ENCODE data around the gene SPRY4. TPM values are rescaled to one million over a fixed set of nuclear protein-coding genes. Genes with fewer than 3 reads are reported as not detected.
"Not testable (repeated sequence)": the region's sequence is repeated elsewhere in the genome, so short reads cannot be mapped to it uniquely, and the experiment has no call there.

The SPRY4 gene, protein sequence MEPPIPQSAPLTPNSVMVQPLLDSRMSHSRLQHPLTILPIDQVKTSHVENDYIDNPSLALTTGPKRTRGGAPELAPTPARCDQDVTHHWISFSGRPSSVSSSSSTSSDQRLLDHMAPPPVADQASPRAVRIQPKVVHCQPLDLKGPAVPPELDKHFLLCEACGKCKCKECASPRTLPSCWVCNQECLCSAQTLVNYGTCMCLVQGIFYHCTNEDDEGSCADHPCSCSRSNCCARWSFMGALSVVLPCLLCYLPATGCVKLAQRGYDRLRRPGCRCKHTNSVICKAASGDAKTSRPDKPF
- total RNA-seq: 10 to 100 TPM in 1 of 2 donors, 1 to 10 TPM in 1; 7.5 to 11.5 TPM

- peak; percentile 92 for DNase-seq (ENCODE audit: low spot score)
- peak in 2 of 4 experiments; percentile 18 to 22 for TF ChIP-seq CTCF (IDR thresholded peaks at IDR 0.05)
- peak; percentile 98 for TF ChIP-seq POLR2AphosphoS5 (IDR thresholded peaks at IDR 0.05)
- TF ChIP-seq POLR2A (IDR thresholded peaks at IDR 0.05): peak; percentile 76
- Histone ChIP-seq H3K4me3 (peak within 1 kb of the TSS; percentile 52 to 53), H3K36me3 (no peaks in the 10 kb centered on the region), H3K9me3 (no peaks in the 10 kb centered on the region), H3K4me1 (replicated peaks) (no peaks in the 10 kb centered on the region), H3K27ac (peak within 1 kb of the TSS; percentile 75 to 77), H3K27me3 (replicated peaks; ENCODE audit: insufficient read depth) (no peaks in the 10 kb centered on the region)
- intact Hi-C loops (cut with DNase I): loop anchor here (10.0 kb wide), 1 partner anchor 220 kb away; no protein-coding TSS in a partner anchor
- under 1% methylated on average over 49 of the region's 54 CpGs for WGBS
Observed at GRCh38 chr5:142324871-142325724, at the start of gene SPRY4. Gene SPRY4, minus strand, starts transcription at chr5:142325021. Its CDS starts 9,913 bp downstream, at chr5:142315108.

DNA sequence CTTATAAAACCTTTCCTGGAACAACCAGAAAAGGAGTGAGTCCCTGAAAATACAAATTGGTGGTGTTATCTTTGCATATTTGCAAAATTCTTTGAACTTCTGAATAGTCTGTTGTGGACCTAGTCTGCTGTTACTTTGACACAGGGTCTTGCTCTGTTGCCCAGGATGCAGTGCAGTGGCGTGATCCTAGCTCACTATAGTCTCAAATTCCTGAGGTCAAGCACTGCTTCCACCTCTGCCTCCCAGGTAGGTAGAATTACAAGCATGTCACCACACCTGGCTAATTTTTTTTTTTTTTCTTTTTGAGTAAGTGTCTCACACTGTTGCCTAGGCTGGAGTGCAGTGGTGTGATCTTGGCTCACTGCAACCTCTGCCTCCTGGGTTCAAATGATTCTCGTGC lies 43.7 kb upstream of the SPRY4 start:
- H3K27ac ChIP-seq: no peak overlapping the region
- H3K27me3 ChIP-seq (replicated peaks; ENCODE audit: insufficient read depth): no peaks in the 10 kb centered on the region
- intact Hi-C loops (cut with DNase I): no loop called here
- H3K4me1 ChIP-seq (replicated peaks): no peaks in the 10 kb centered on the region
- 82% methylated on average over 2 of the region's 2 CpGs for WGBS
- H3K9me3 ChIP-seq: no peaks in the 10 kb centered on the region
- TF ChIP-seq POLR2AphosphoS5 (IDR thresholded peaks at IDR 0.05) (no peak), CTCF (IDR thresholded peaks at IDR 0.05) (no peak), POLR2A (IDR thresholded peaks at IDR 0.05) (no peak)
- no peak for DNase-seq (ENCODE audit: low spot score)
- no peak overlapping the region for H3K4me3 ChIP-seq
- H3K36me3 ChIP-seq: no peaks in the 10 kb centered on the region

DNA sequence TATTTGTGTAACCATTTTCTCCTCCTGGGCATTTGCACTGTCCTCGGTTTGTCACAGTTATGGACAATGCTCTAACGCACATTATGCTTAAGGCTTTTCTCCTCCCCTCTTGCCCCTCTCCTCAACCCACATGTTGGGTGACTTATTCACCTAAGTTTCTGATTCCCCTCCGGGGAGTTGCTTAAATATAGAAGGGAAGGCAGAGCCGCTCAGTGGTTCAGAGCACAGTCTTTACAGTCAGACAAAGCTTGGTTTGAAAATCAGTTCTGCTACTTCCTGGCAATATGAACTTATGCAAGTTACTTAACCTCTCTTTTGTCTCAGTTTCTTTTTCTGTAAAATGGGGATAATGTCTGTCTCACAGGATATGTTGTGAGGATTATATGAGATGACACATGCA lies 41.2 kb upstream of the SPRY4 start:
- H3K27me3 ChIP-seq (replicated peaks; ENCODE audit: insufficient read depth): no peaks in the 10 kb centered on the region
- 97% methylated on average over 4 of the region's 4 CpGs for WGBS

DNA sequence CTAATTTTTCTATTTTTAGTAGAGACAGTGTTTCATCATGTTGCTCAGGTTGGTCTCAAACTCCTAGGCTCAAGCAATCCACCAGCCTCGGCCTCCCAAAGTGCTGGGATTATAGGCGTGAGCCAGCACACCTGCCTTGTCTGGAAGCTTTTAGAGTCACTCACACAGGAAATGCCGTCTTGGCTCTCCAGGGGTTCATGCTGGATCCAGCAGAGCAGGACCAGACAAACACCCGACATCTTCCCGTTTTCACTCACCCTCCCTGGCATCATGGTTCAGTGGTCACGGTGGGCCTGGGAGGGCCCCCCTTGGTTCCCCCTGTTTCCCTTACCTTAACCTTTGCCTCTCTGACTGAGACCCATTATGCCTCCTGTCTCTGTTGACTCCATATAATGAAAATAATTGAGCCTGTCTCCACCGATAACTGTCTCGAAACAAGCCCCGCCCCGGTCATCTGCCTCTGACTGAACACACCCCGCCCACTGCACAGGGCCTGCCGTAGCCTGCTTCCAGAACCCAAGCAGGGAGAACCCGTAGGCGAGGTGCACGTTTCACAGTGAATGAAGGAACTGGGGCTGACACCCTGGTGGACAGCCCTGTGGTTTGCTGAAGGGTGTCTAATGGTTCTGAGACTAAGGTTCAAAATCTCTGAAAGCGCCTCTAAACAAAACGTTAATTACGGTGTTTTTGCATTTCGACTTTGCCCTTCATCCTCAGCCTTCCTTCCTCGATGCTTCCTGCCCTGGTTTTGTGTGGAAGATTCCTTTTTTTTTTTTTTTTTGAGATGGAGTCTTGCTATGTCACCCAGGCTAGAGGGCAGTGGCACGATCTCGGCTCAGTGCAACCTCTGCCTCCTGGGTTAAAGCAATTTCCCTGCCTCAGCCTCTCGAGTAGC lies 39.7 kb upstream of the SPRY4 start:
- Histone ChIP-seq H3K4me1 (replicated peaks) (no peaks in the 10 kb centered on the region), H3K9me3 (no peaks in the 10 kb centered on the region), H3K4me3 (no peak overlapping the region), H3K36me3 (no peaks in the 10 kb centered on the region), H3K27me3 (replicated peaks; ENCODE audit: insufficient read depth) (no peaks in the 10 kb centered on the region), H3K27ac (peak overlapping the region; percentile 37 to 44)
- intact Hi-C loops (cut with DNase I): no loop called here
- peak; percentile 82 for DNase-seq (ENCODE audit: low spot score)
- WGBS: 42% methylated on average over 23 of the region's 23 CpGs
- TF ChIP-seq POLR2AphosphoS5 (IDR thresholded peaks at IDR 0.05) (peak; percentile 40), CTCF (IDR thresholded peaks at IDR 0.05) (no peak), POLR2A (IDR thresholded peaks at IDR 0.05) (no peak)

More for the DNA sequence above, 41.2 kb upstream of the SPRY4 start:
- no peak overlapping the region for H3K4me3 ChIP-seq
- DNase-seq (ENCODE audit: low spot score): no peak
- H3K27ac ChIP-seq: no peak overlapping the region
- H3K36me3 ChIP-seq: no peaks in the 10 kb centered on the region
- H3K4me1 ChIP-seq (replicated peaks): no peaks in the 10 kb centered on the region
- no peaks in the 10 kb centered on the region for H3K9me3 ChIP-seq
- intact Hi-C loops (cut with DNase I): no loop called here
- no peak for TF ChIP-seq POLR2A (IDR thresholded peaks at IDR 0.05)

DNA sequence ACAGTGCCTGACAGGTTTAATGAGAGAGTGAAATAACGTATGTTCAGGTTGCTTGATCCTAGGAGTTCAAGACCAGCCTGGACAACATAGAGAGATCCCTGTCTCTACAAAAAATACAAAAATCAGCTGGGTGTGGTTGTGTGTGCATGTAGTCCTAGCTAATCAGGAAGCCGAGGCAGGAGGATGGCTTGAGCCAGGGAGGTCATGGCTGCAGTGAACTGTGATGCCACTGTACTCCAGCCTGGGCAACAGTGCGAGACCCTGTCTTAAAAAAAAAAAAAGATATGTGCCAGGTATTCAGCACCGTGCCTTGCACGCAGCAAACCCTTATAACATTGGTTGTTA lies 38.8 kb upstream of the SPRY4 start:
- intact Hi-C loops (cut with DNase I): no loop called here
- Histone ChIP-seq H3K4me1 (replicated peaks) (no peaks in the 10 kb centered on the region), H3K36me3 (no peaks in the 10 kb centered on the region), H3K27me3 (replicated peaks; ENCODE audit: insufficient read depth) (no peaks in the 10 kb centered on the region), H3K27ac (peak overlapping the region; percentile 37 to 44), H3K4me3 (no peak overlapping the region), H3K9me3 (no peaks in the 10 kb centered on the region)
- no peak for TF ChIP-seq POLR2AphosphoS5 (IDR thresholded peaks at IDR 0.05)
- TF ChIP-seq POLR2A (IDR thresholded peaks at IDR 0.05): no peak
- no peak for TF ChIP-seq CTCF (IDR thresholded peaks at IDR 0.05)
- no peak for DNase-seq (ENCODE audit: low spot score)
- WGBS: 96% methylated on average over 5 of the region's 5 CpGs

DNA sequence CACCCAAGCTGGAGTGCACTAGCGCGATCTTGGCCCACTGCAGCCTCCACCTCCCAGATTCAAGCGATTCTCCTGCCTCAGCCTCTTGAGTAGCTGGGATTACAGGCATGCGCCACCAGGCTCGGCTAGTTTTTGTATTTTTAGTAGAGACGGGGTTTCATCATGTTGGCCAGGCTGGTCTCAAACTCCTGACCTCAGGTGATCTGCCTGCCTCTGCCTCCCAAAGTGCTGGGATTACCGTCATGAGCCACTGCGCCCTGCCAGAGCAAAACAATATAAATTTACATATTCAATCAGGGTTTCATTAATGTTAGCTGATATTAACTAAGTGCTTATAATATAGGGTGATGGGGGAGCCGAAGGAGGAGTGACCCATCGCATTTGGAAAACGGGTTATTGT lies 37.4 kb upstream of the SPRY4 start:
- H3K4me1 ChIP-seq (replicated peaks); intact Hi-C loops (cut with DNase I); H3K9me3 ChIP-seq; DNase-seq (ENCODE audit: low spot score); H3K4me3 ChIP-seq; H3K27me3 ChIP-seq (replicated peaks; ENCODE audit: insufficient read depth); H3K36me3 ChIP-seq: not testable (repeated sequence)
- peak overlapping the region; percentile 43 to 46 for H3K27ac ChIP-seq
- 94% methylated on average over 11 of the region's 11 CpGs for WGBS
